ENCODE results near the gene RGS16. TPM values are rescaled to one million over a fixed set of nuclear protein-coding genes. Genes with fewer than 3 reads are reported as not detected.
"Not testable (repeated sequence)": the region's sequence is repeated elsewhere in the genome, so short reads cannot be mapped to it uniquely, and the experiment has no call there.

The RGS16 gene
- total RNA-seq, 8 experiments from 2014 or later: 2.1 to 48.1 (median 24.5) TPM

- ATAC-seq (replicated peaks in 6 of 8): no peak
- Histone ChIP-seq H3K4me3 (no peak overlapping the region), H3K4me1 (replicated peaks in 1 of 2) (peaks cover 30% of the 10 kb centered on the region in 2 donors), H3K27ac (no peak overlapping the region)
- in situ Hi-C loops (cut with MboI; ENCODE audit: low pct_unique_long_range_greater_than_20kb in 2 of 9, low sequenced_read_pairs in 9 of 9, unreplicated experiment in 9 of 9): no loop called here
- WGBS, 10 experiments: 13 to 100% (median 94%) methylated on average over 1 to 5 of the region's 5 CpGs; no CpG with 5 or more reads in 3 of the 10 experiments
Measured at GRCh38 chr1:182637769-182638168, 33.6 kb upstream of the RGS16 start.

GRCh38 chr1:182635871-182636270 is 31.7 kb upstream of the RGS16 start:
- Histone ChIP-seq H3K4me1 (replicated peaks in 1 of 2) (peaks cover 30 to 32% of the 10 kb centered on the region in 2 donors), H3K4me3 (no peak overlapping the region), H3K27ac (no peak overlapping the region)
- ATAC-seq (replicated peaks in 6 of 8): no peak
- 65 to 100% (median 94%) methylated on average over 2 of the region's 2 CpGs; no CpG with 5 or more reads in 3 of the 10 experiments for WGBS, 10 experiments
- in situ Hi-C loops (cut with MboI; ENCODE audit: low pct_unique_long_range_greater_than_20kb in 2 of 9, low sequenced_read_pairs in 9 of 9, unreplicated experiment in 9 of 9): no loop called here

GRCh38 chr1:182634306-182635072 is 30.3 kb upstream of the RGS16 start:
- H3K27ac ChIP-seq: peak overlapping the region; percentile 59 to 60
- 71 to 95% (median 84%) methylated on average over 1 to 5 of the region's 9 CpGs; no CpG with 5 or more reads in 2 of the 10 experiments for WGBS, 10 experiments
- H3K4me3 ChIP-seq: no peak overlapping the region
- peaks cover 37 to 40% of the 10 kb centered on the region in 2 donors for H3K4me1 ChIP-seq (replicated peaks in 1 of 2)
- in situ Hi-C loops (cut with MboI; ENCODE audit: low pct_unique_long_range_greater_than_20kb in 2 of 9, low sequenced_read_pairs in 9 of 9, unreplicated experiment in 9 of 9): no loop called here
- ATAC-seq (replicated peaks in 6 of 8): peak in 7 of 8 experiments; percentile 63 to 89 (median 86)

GRCh38 chr1:182633657-182634281 is 29.6 kb upstream of the RGS16 start:
- Histone ChIP-seq H3K27ac (peak overlapping the region; percentile 59 to 60), H3K4me3 (no peak overlapping the region), H3K4me1 (replicated peaks in 1 of 2) (peaks cover 42 to 47% of the 10 kb centered on the region in 2 donors)
- peak in 7 of 8 experiments; percentile 21 to 90 (median 73) for ATAC-seq (replicated peaks in 6 of 8)
- WGBS, 10 experiments: 19 to 81% (median 53%) methylated on average over 2 to 10 of the region's 11 CpGs; no CpG with 5 or more reads in 3 of the 10 experiments
- in situ Hi-C loops (cut with MboI; ENCODE audit: low pct_unique_long_range_greater_than_20kb in 2 of 9, low sequenced_read_pairs in 9 of 9, unreplicated experiment in 9 of 9): no loop called here

- Histone ChIP-seq H3K4me3 (no peak overlapping the region), H3K4me1 (replicated peaks in 1 of 2) (peaks cover 42 to 47% of the 10 kb centered on the region in 2 donors), H3K27ac (peak overlapping the region in 1 of 2 donors; percentile 60)
- no peak for ATAC-seq (replicated peaks in 6 of 8)
- in situ Hi-C loops (cut with MboI; ENCODE audit: low pct_unique_long_range_greater_than_20kb in 2 of 9, low sequenced_read_pairs in 9 of 9, unreplicated experiment in 9 of 9): no loop called here
Measured at GRCh38 chr1:182633031-182633430, 28.8 kb upstream of the RGS16 start.

- H3K27ac ChIP-seq; ATAC-seq (replicated peaks in 6 of 8); in situ Hi-C loops (cut with MboI; ENCODE audit: low pct_unique_long_range_greater_than_20kb in 2 of 9, low sequenced_read_pairs in 9 of 9, unreplicated experiment in 9 of 9); H3K4me3 ChIP-seq: not testable (repeated sequence)
- peaks cover 44 to 52% of the 10 kb centered on the region in 2 donors for H3K4me1 ChIP-seq (replicated peaks in 1 of 2)
- WGBS, 10 experiments: 55 to 96% (median 71%) methylated on average over 1 to 11 of the region's 12 CpGs
Measured at GRCh38 chr1:182632441-182632857, 28.3 kb upstream of the RGS16 start.

- H3K4me3 ChIP-seq: no peak overlapping the region
- 55 to 100% (median 89%) methylated on average over 1 of the region's 1 CpG; no CpG with 5 or more reads in 2 of the 10 experiments for WGBS, 10 experiments
- no peak overlapping the region for H3K27ac ChIP-seq
- ATAC-seq (replicated peaks in 6 of 8): no peak
- in situ Hi-C loops (cut with MboI; ENCODE audit: low pct_unique_long_range_greater_than_20kb in 2 of 9, low sequenced_read_pairs in 9 of 9, unreplicated experiment in 9 of 9): no loop called here
- peaks cover 44 to 54% of the 10 kb centered on the region in 2 donors for H3K4me1 ChIP-seq (replicated peaks in 1 of 2)
Measured at GRCh38 chr1:182631954-182632353, 27.8 kb upstream of the RGS16 start.

GRCh38 chr1:182631053-182631677 is 27.0 kb upstream of the RGS16 start:
- H3K4me3 ChIP-seq: no peak overlapping the region
- no peak for ATAC-seq (replicated peaks in 6 of 8)
- in situ Hi-C loops (cut with MboI; ENCODE audit: low pct_unique_long_range_greater_than_20kb in 2 of 9, low sequenced_read_pairs in 9 of 9, unreplicated experiment in 9 of 9): no loop called here
- peaks cover 48 to 54% of the 10 kb centered on the region in 2 donors for H3K4me1 ChIP-seq (replicated peaks in 1 of 2)
- no peak overlapping the region for H3K27ac ChIP-seq

- Histone ChIP-seq H3K27ac (no peak overlapping the region), H3K4me3 (no peak overlapping the region), H3K4me1 (replicated peaks in 1 of 2) (peaks cover 46 to 48% of the 10 kb centered on the region in 2 donors)
- in situ Hi-C loops (cut with MboI; ENCODE audit: low pct_unique_long_range_greater_than_20kb in 2 of 9, low sequenced_read_pairs in 9 of 9, unreplicated experiment in 9 of 9): no loop called here
- no peak for ATAC-seq (replicated peaks in 6 of 8)
- 80 to 100% (median 94%) methylated on average over 1 of the region's 1 CpG; no CpG with 5 or more reads in 4 of the 10 experiments for WGBS, 10 experiments
Measured at GRCh38 chr1:182630586-182630985, 26.4 kb upstream of the RGS16 start.

GRCh38 chr1:182629499-182630096 is 25.4 kb upstream of the RGS16 start:
- in situ Hi-C loops (cut with MboI; ENCODE audit: low pct_unique_long_range_greater_than_20kb in 2 of 9, low sequenced_read_pairs in 9 of 9, unreplicated experiment in 9 of 9): no loop called here
- Histone ChIP-seq H3K4me1 (replicated peaks in 1 of 2) (peaks cover 36 to 38% of the 10 kb centered on the region in 2 donors), H3K27ac (no peak overlapping the region), H3K4me3 (no peak overlapping the region)
- 17 to 100% (median 82%) methylated on average over 1 to 3 of the region's 3 CpGs; no CpG with 5 or more reads in 4 of the 10 experiments for WGBS, 10 experiments
- peak in 3 of 8 experiments; percentile 36 to 38 (median 36) for ATAC-seq (replicated peaks in 6 of 8)

GRCh38 chr1:182629080-182629479 is 24.9 kb upstream of the RGS16 start:
- no peak for ATAC-seq (replicated peaks in 6 of 8)
- in situ Hi-C loops (cut with MboI; ENCODE audit: low pct_unique_long_range_greater_than_20kb in 2 of 9, low sequenced_read_pairs in 9 of 9, unreplicated experiment in 9 of 9): no loop called here

GRCh38 chr1:182628657-182629056 is 24.5 kb upstream of the RGS16 start:
- WGBS, 10 experiments: 0 to 100% (median 100%) methylated on average over 1 of the region's 1 CpG; no CpG with 5 or more reads in 1 of the 10 experiments
- H3K4me1 ChIP-seq (replicated peaks in 1 of 2): peaks cover 26 to 29% of the 10 kb centered on the region in 2 donors
- no peak overlapping the region for H3K4me3 ChIP-seq
- H3K27ac ChIP-seq: no peak overlapping the region
- in situ Hi-C loops (cut with MboI; ENCODE audit: low pct_unique_long_range_greater_than_20kb in 2 of 9, low sequenced_read_pairs in 9 of 9, unreplicated experiment in 9 of 9): no loop called here
- ATAC-seq (replicated peaks in 6 of 8): no peak

More at GRCh38 chr1:182629080-182629479, 24.9 kb upstream of the RGS16 start:
- peaks cover 31 to 33% of the 10 kb centered on the region in 2 donors for H3K4me1 ChIP-seq (replicated peaks in 1 of 2)
- H3K27ac ChIP-seq: no peak overlapping the region
- 24 to 66% (median 39%) methylated on average over 1 to 2 of the region's 2 CpGs; no CpG with 5 or more reads in 2 of the 10 experiments for WGBS, 10 experiments
- no peak overlapping the region for H3K4me3 ChIP-seq
